Suppressor macrophage treated with lipopolysaccharide for 4 hours (primary cell): Measurements from ENCODE around the gene FBLL1.
A peak's percentile ranks its signal among the peaks of the same experiment; 100 is the strongest.
"Not testable (repeated sequence)": the region's sequence is repeated elsewhere in the genome, so short reads cannot be mapped to it uniquely, and the experiment has no call there.

Experiments used
- DNase-seq: peaks from one replicate; pipeline ENCODE4 v3.0.0-alpha.2; 2020

The FBLL1 gene

DNA sequence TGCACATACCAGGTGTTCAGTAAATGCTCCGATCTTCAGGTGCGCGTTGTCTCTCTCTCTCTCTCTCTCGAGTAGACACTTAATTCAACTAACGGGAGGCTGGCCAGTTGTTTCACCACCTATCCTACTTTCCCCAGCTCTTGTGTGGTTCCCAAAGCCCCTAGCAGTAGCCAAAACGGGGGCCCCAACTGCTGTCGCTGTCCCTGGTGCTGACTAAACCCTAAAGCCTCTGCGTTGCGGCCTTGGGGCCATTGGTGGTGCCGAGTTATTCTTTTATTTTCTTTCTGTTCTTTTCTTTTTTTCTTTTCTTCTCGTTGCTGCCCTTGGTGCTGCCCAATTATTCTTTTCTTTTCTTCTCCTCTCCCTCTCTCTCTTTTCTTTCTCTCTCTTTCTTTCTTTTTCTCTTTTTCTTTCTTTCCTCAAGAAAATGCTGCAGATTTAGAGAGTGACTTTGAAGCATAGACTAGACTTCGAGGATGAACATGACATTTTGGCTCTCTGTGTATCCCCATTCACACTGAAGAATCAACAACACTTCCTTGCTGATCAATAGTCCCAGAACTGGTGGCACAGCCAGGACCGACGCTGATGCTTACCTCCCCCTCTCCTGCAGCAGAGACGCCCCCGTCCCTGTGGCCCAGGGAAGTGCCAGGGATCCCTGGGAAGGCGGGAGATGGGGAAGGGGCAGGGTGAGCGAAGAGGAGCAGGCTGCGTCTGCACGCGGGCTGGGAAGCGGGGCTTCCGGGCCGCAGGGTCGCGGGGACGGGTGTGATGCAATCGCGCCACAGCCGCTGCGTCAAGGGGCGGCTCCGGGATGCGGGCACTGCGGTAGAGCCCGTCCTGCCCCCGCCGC is at the start of gene FBLL1:
FBLL1 (plus strand) TSS at position 785 of the 853 bp plus-strand sequence. CDS start 200 bp downstream, outside the sequence.
- DNase-seq = peak; percentile 9

DNA sequence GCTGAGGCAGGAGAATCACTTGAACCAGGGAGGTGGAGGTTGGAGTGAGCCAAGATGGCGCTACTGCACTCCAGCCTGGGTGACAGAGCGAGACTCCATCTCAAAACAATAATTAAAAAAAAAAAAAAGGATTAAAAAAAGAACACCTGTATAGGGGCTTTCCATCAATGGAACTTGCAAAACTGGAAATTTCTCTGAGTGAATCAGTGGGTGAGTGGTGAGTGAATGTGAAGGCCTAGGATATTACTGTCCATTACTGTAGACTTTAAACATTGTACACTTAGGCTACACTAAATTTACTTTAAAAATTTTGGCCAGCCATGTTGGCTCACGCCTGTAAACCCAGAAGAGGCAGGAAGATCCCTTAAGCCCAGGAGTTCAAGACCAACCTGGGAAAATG is 48.5 kb upstream of the FBLL1 start:
- DNase-seq = no peak

DNA sequence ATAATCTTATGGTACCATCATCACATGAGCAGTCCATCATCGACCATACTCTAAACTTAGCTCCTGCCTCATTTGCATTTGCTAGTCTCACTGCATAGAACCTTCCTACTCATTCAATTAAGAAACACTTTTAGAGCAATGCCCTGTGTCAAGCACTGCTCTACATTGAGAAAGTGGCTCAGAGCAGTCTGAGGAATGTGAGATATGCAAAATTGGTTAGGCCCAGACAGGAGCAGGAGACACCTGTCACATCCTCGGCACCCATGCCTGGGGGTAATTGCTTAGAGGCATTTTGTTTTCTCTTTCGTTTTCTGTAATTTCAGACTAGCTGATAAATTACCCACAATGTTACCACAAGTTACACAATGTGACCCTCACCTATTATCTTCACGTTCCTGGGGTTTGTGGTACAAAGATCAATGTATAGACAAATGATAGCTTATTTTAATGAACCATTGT is 47.7 kb upstream of the FBLL1 start:
- no peak for DNase-seq

DNA sequence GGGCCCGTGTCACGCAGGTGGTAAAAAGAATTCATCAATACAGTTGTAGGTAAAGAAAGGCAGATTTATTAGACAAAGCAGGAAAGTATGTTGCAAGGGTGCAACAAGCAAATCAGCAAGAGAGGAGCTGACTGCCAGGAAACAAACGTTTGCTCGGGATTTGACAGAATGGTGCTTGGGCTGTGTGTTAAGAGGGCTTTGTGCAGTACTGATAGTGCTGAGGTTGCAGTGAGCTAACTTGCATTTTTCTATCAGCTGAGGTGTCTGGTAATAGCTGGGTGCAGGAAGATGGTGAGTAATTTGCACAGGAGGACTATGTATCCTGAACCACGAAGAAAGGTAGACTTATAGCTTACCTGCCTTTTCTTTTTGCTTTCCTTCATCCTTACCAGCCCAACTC is 46.7 kb upstream of the FBLL1 start:
- DNase-seq = no peak

DNA sequence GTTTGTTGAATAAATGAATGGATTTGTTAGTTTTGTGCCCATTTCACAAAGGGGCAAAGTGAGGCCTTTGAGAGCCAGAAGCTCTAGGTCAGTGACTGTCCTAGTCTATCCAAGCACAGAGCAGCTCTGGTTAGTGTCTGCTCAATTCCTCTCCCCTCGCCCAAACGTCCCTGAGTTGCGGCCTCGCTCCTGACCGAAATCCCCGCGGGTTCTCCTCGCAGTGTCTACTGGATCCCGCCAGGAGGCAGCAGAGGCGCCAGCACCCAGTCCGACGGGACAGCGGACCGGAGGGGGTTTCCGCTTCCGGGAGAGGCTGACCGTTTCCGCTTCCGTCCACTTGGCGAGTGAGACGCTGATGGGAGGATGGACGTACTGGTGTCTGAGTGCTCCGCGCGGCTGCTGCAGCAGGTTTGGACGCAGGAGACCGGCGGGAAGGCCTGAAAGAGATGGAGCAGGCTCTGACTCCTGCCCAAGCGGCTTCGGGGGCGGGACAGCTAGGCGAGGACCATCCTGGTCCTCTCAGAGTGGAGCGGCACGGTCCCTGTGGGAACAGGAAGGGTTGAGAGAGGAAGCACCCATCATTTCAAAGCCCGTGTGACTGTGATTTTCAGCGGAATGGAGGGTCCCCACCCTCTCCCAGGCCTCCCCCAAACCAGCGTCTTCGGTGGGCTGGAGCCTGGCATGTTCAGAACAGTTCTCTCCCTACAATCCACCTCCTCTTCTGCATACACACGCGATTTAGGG is 42.8 kb upstream of the FBLL1 start, which contains the start of gene RARS1:
RARS1 (plus strand) TSS at position 336 of the 744 bp plus-strand sequence; CDS start at position 364, 28 bp downstream.
- DNase-seq = peak; percentile 96

DNA sequence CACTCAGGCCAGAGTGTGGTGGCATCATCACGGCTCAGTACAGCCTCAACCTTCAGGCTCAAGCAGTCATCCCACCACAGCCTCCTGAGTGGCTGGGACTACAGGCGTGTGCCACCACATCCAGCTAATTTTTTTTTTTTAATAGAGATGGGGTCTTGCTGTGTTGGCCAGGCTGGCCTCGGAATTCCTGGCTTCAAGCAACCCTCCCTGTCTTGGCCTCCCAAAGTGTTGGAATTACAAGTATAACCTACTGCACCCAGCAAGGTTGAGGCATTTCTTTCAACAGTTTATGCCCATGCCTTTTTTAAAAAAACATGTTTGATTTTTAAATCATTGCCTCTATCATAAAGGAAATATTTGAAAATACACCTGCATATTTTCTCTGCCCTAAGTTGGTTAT is 40.0 kb upstream of the FBLL1 start:
- no peak for DNase-seq

DNA sequence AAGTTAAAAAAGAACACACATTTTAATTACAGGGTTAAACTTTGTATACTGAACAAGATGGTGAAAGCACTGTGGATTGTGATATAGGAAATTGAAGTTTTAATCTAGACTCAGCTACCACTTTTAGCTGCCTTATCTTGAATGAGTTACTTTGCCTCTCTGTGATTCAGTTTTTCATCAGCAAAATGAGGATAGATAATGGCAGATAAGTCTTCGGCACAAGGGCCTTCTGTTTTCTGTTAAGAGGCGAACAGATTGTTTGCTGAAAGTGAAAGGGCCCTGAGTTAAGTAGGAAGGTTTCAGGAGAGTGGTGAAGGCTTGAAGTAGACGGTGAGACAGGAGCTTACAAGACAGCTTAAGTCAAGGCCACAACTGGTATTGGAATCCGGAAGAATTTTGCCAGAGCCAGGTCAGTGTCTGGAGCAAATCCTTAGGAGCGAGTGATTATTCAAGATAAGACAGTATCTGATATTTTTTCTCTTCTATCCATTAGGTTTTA is 35.0 kb upstream of the FBLL1 start:
- DNase-seq = no peak

DNA sequence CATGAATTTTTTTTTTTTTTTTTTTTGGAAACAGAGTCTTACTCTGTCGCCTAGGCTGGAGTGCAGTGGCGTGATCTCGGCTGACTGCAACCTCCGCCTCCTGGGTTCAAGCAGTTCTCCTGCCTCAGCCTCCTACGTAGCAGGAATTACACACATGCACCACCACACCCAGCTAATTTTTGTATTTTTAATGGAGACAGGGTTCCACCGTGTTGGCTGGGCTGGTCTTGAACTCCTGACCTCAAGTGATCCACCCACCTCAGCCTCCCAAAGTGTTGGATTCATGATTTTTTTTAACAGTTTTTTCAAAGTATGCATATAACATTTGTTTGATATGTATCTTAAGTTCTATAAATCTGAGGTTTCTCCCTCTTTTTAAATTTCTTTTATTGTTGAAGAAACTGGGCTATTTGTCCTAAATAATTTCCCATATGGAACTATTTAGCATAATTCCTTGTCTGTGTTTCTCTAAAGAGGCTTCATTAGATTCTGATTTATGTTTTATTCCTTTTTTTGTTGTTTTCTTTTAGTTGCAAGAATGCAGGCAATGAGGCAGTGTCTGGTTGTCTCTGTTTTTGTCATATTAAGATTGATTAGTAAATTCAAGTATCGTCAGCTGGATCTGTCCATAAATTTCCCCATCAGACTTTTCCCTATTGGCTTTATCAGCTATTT is 26.4 kb upstream of the FBLL1 start:
- DNase-seq = no peak

DNA sequence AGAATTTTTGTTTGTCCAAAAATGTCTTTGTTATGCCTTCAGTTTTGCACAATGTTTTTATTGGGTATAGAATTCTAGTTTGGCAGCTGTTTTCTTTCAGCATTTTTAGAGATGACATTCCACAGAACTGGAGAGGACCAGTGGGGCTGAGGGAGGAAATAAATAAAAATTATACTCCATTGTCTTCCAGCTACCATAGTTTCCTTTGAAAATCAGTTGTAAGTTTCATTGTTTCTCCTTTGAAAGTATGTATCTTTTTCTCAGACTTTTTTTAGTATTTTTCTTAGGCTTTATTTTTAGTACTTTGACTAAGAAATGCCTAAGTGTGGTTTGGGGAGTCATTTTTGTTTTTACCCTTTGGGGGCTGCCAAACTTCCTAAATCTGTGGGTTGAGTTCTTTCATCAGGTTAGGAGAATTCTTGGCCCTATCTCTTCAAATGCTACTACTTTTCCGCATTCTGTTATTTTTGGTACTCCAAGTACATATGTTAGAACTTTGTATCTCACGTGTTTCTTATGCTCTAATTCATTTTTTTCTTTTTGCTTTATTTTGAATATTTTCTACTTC is 15.2 kb upstream of the FBLL1 start:
- DNase-seq = no peak

DNA sequence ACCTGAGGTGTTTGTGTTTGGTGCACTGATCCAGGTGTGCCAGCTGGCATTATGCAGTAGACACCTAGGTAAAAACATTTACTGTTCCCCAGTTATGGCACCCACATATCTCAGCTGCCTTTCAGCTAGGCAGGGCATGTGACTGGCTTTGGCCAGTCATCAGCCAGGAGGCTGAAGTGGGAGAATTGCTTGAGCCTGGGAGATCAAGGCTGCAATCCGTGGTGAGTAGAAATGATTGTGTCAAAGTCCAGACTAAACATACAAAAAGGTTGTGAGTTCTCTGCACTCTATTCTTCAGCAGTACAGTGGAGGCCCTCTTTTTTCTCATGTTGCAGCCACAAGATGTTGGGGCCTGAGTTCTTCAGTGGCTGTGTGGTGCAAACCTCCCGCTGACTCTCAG is 3.2 kb upstream of the FBLL1 start:
- no peak for DNase-seq

DNA sequence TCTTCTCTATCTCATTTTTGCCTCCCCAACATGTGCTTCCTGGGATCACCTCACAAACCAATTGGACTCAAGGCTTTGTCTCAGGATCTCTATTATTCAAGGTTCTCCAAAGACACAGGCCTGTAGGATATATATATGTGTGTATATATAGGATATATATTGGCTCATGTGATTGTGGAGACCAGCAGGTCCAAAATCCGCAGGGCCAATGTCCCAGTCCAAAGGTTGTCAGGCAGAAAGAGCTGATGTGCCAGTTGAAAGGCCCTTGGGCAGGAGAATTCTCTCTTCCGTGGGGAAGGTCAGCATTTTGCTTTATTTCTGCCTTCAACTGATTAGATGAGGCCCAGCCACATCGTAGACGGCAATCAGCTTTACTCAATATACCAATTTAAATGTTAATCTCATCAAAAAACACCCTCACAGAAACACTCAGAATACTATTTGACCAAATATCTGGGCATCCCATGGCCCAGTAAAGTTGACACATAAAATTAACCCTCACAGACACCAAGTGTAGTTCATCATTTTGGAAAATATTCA is 1.3 kb upstream of the FBLL1 start:
- DNase-seq = no peak

DNA sequence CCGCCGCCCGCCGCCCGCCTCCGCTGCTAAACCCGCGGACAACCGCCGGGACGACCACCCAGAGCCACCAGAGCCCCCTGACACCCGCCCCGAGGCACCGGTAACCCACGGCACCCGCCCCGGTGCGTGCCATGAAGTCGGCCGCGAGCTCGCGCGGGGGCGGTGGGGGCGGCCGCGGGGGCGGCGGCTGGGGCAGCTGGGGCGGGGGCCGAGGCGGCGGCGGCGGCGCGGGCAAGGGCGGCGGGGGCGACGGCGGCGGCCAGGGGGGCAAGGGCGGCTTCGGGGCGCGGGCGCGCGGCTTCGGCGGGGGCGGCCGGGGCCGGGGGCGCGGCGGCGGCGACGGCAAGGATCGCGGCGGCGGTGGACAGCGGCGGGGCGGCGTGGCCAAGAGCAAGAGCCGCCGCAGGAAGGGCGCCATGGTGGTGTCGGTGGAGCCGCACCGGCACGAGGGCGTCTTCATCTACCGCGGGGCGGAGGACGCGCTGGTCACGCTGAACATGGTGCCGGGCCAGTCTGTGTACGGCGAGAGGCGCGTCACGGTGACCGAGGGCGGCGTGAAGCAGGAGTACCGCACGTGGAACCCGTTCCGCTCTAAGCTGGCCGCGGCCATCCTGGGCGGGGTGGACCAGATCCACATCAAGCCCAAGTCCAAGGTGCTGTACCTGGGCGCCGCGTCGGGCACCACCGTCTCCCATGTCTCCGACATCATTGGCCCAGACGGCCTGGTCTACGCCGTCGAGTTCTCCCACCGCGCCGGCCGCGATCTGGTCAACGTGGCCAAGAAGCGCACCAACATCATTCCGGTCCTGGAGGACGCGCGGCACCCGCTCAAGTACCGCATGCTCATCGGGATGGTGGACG is 499 bp downstream of the FBLL1 start:
- peak; percentile 1 for DNase-seq

DNA sequence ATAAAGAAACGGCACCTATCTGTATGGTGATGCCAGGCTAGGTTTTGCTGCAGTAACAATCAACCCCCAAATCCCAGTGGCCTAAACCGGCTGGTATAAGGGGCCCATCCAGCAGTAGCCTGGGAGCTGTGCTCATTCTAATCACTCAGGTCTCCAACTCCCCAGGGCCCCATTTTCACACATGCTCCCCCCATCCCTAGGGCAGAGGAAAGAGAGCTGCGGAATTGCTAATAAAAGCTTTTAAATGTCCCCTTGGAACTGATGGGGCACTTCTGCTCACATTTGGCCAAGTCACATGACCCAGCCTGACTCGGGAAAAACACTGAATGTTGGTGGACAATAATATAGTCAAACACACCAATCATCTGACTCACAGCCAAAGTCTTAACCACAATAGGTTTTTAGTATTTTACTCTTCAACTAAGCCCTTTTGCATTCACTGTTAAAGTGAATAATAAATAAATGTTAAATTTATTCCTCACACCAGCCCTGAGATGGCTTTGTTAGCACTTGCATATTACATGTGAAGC is 1.6 kb downstream of the FBLL1 start:
- DNase-seq = no peak

DNA sequence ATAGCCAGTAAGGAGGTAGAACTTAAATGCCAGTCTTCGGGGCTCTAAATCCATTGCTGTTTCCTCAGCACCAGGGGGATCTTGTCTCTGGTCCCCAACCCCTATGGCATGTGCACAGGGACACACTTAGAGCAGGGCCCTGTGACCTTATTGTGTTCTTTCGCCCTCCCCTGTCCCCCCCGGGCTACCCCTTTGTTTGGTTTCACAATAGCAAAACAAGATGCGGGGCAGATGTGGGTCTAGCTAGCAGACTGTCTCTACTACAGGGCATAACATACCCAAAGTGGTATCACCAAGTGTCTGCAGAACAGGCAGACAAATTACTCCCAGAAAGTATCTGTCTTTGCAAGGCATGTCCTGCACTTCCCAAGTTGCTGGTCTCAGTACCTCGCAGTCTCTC is 2.1 kb downstream of the FBLL1 start:
- DNase-seq = no peak

DNA sequence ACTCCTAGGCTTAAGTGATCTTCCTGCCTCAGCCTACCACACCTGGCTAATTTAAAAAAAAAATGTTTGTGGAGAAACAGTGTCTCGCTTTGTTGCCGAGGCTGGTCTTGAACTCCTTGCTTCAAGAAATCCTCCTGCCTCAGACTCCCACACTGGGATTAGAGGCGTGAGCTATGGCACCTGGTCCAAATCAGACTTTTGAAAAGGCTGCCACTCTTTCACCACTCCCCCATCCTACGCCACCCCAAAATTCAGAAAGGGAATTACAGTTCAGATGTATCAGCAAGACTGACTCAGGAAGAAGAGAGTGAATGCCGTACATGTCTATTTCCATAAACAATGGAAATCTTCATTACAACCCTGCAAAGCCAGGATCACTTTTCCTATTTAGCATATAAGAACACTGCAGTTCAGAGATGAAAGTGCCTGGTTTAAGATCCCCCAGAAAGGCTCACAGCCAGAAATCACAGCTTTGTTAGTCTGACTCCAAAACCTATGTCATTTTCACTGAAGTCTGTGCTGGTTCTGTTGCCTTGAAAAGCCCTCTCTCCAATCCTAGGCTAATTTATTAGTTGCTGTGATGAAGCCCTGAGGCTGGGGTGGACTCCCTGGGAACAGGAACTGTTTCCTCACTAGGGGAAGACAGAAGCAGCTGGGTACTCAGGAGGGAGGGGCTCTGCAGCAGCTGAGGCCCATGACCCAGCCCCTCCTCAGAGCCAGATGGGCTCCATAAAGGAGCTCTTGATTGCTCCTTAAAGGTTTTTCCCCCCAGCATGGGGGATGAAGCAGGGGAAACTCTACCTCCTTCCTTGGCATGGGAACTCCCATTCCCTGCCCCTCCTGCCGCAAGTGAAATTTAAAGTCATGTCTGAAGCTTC is 3.1 kb downstream of the FBLL1 start:
- DNase-seq = no peak

DNA sequence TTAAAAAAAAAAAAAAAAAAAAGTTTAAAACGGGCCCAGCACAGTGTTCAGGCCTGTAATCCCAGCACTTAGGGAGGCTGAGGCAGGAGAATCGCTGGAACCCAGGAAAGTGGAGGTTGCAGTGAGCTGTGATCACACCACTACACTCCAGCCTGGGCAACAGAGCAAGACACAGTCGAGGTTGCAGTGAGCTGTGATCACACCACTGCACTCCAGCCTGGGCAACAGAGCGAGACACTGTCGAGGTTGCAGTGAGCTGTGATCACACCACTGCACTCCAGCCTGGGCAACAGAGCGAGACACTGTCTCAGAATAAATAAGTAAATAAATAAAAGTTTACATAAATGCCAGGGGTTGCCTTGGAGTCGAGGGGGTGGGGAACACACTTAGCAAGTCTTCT is 5.2 kb downstream of the FBLL1 start:
- DNase-seq = not testable (repeated sequence)

DNA sequence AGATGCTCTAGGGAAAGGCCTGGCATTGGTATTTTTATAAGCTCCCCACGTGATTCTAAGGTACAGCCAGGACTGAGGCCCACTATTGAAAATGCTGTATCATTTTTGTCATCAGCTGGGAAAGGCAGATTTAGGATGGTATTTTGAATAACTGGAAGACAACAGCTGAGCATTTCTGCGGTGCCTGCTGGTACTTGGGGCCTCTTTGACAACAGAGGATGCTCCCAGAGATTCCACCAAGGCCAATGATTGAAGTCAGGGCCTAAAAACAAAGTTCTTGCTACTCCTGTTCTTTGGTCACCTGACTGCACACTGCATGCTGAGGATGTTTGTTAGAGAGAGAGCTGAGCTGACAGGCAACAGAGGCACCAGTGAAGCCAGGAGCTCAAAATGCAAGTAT is 8.1 kb downstream of the FBLL1 start:
- DNase-seq = no peak

DNA sequence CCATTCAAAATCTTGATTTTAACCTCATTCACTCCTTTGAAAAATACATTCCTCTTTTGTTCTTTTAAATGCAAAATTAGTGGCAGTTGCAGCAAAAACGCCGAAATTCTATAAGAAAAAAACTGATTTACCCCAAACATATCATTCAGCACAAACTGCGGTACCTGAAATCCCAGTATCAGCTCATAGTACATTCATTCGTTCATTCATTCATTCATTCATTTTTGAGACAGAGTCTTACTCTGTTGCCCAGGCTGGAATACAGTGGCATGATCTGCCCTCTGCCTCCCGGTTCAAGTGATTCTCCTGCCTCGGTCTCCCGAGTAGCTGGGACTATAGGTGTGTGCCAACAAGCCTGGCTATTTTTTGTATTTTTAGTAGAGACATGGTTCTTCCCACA is 20.4 kb downstream of the FBLL1 start:
- no peak for DNase-seq

DNA sequence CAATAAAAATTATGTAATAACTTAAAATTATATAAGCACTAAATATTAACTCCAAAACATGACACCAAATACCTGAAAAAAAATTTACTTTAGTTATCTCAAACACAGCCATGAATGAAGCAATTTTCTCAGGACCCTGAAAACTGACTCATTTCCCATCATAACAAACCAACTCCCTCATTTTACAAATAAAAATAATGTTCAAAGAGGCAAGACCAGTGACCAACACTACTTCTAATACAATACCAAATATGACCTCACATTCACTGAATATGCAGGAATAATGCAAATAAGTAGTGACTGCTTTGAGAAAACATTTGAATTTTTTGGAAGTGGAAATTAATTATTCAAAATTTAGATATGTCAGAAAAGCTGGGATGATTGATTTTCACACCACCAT is 21.6 kb downstream of the FBLL1 start:
- DNase-seq = no peak

DNA sequence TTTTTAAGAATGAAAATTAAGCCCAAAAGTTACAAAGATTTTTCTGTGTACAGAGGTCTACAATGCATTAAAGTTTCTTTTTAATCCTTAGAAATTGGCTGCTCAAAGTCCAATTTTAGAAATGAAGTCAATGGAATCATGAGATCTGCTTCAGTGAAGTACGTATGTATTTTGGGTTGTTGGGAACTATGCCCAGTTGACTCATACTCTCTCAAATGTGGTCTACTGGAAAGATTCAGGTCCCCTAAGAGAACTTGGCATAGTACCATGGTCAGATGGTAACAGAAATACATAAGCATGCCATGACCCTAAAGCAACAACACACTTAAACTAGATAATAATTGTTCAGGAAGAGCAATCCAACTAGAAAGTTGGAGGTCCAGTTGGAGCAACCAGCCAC is 23.0 kb downstream of the FBLL1 start:
- DNase-seq = no peak
